Measurements from ENCODE around the gene TRPM2.
A peak's percentile ranks its signal among the peaks of the same experiment; 100 is the strongest.
"Not testable (repeated sequence)": the region's sequence is repeated elsewhere in the genome, so short reads cannot be mapped to it uniquely, and the experiment has no call there.

TRPM2 gene

GRCh38 chr21:44417621-44418107 is 64.2 kb downstream of the TRPM2 start:
- DNase-seq: not testable (repeated sequence)

DNA sequence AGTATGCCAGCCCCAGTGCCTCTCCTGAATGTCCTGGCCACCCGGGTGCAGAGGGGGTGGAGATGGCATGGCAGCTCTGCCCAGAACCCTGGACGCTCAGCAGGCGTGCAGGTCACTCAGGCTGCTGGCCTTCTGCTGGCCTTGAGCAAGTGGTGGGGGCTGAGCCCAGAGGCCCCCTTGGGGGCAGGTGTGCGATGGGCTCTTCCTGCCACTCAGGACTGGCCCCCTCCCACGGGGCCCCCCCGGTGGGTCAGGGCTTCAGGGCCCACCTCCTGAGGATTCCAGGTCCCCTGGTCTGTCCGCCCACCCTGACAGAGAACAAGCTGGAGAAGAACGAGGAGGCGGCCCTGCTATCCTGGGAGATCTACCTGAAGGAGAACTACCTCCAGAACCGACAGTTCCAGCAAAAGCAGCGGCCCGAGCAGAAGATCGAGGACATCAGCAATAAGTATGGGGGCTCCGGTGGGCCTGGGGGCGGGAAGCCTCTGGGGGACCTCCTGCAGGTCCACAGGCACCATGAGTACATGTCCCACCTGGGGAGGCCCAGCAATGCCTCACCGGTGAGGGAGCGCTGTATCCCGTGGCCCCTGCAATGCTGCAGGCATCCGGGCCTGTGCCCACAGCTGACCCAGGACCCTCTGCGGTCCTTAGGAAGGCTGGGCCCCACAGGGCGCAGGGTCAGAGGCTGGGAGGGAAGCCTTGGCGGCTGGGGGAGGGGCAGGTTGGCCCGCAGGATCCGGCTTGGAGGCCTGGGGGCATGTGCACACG is 64.9 kb downstream of the TRPM2 start:
- no peak for DNase-seq

- DNase-seq: no peak
Measured at GRCh38 chr21:44418876-44419230, 65.4 kb downstream of the TRPM2 start.

GRCh38 chr21:44419679-44420078 is 66.3 kb downstream of the TRPM2 start:
- DNase-seq: no peak

GRCh38 chr21:44420416-44421205 is 67.2 kb downstream of the TRPM2 start:
- DNase-seq: no peak

DNA sequence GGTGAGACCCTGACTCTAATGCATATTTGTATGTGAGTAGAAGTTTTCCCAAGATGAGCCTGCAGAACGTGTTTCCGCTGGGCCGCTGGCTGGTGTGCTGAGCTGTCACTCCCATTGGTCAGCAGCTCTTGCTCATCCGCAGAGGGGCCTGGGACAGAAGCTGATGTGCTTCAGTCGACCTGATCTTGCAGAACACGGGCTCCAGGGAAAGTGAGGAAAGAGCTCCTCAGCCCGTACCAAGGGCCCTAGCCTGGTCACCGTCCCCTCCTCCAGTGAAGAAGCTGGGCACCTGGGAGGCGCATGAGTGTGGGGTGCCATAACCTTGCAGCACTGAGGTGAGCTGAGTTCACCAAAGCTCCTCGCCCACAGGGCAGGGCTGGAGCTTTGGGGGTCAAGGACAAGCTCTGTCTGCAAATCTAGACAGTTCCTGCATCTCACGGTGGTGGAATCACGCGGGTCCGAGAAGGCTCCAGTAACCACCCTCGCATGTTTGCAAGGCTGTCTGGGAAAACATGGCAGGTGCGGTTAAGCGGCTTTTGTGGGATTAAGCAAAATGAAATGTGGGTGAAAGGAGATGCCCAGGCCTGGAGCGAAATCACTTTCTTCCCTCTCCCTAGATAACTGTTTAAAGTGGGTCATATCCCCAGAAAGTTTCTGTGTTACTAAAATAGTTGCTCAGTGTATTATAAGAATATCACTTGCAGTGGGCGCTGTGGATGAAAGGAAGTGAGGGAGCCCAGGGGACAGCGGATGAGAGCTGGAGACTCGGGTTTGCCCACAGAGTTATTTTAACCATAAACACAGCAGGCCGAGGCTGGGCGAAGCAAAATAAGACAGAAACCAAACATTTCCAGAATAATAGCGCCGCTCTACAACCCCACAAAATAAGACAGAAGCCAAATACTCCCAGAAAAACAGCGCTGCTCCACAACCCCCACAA is 68.8 kb downstream of the TRPM2 start:
- DNase-seq: no peak

DNA sequence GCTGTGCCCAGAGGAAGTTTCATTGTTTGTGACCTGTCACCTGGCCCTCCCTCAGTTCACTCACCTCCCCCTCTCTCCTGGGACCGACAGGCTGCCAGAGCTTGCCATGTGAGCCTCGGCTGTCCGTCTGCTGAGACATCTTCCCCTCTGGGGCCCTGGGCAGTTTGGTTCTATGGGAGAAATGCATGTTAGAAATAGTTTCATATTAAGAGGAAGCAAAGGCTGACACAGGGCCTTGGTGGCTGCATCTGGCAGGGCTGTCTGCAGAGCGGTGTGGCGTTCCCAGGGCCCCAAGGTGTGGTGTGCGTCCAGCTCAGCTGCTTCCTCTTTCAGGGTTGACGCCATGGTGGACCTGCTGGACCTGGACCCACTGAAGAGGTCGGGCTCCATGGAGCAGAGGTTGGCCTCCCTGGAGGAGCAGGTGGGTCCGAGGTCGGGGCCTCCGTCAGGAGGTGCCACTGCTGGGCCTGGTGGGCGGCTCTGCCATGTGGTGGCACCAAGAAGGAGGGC is 69.9 kb downstream of the TRPM2 start:
- DNase-seq: no peak

DNA sequence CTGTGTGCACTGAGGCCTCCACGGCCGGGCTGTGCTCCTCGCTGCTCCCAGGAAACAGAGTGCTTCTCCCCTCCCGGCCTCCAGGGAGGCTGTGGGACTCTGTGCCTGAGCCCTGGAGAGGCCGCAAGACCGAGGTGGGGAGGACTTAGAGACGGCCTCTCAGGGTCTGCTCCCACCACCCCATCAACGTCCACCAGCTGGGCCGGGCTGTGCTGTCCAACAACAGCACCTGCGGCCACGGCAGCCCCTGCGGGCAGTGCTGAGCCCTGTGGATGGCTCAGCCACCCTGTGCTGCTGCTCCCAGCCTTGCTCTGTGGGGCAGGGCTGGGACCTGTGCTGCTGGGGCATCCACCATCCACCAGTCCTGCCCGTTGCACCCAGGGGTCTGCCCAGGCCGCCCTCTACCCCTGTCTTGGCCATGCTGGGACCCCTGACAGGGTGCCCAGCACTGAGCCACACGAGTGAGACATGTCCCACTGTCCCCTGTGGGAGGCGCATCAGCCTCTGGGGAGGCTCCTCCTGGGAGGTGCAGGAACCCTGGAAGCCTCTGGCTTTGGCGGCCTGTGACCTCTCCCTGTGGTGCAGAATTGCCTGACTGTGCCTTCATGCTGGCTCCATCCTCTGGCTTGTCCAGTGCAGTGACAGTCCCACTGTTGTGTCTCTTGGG is 70.7 kb downstream of the TRPM2 start:
- DNase-seq: no peak

DNA sequence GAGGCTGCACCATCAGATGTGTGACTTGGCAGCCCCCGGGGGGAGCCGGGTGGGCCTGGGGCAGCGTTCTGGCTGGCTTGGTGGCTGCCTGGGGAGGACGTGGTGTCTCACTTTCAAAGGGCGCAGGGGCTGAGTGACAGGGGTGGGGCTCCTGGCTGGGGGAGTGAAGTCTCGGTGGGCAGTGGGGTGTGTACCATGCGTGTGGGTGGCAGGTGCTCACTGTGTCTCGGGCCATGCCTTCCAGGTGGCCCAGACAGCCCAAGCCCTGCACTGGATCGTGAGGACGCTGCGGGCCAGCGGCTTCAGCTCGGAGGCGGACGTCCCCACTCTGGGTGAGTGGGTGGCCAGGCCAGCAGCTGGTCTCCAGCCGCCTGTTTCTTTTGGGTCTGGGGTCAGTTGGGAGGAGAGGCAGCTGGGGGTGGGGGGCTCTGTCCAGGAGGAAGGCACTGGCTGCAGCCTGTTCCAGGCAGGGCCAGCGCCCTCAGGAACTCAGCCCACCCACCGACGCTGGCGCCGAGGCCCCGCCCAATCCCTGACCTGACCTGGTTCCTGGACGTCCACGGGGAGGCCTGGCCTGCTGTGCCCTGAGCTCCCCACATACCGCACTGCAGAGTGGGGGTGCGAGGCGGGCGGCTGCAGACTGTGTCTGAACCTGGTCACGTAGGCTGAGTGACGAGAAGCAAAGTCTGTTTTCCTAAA is 71.3 kb downstream of the TRPM2 start:
- no peak for DNase-seq

- no peak for DNase-seq
Measured at GRCh38 chr21:44425307-44425894, 72.0 kb downstream of the TRPM2 start.

DNA sequence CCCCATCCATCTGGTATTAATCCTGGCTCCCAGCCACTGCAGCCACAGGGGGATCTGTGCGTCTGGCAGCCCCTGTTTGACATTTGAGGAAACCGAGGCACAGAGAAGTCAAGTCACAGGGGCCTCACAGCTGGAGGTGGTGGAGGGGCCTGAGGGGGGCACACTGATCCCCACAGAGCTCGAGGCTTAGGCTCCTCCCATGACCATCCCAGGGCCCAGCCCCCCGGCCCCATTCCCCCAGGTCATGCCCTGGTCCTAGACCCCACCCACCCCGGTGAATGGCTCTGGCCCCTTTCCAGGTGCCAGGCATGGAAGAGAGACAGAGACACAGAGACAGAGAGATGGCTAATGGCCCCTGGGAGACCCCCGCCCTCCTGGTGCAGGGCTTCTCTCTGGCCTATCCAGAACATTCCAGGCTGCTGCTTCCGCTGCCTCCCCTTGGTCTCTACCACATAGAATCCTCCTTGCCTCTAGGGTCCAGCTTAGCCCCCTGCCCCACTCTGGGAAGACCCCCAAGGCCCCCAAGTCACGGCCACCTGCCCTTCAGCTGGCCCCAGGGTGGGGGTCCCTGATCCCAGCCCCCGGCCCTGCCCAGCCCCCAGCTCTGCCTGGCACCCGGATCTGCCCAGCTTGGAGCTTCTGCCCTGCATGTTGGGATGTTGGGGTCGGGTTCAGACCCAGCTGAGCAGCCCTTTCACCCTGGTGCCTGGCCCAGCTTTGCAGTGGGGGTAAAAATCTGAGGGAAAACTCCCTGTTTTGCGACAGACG is 72.7 kb downstream of the TRPM2 start:
- DNase-seq: no peak

DNA sequence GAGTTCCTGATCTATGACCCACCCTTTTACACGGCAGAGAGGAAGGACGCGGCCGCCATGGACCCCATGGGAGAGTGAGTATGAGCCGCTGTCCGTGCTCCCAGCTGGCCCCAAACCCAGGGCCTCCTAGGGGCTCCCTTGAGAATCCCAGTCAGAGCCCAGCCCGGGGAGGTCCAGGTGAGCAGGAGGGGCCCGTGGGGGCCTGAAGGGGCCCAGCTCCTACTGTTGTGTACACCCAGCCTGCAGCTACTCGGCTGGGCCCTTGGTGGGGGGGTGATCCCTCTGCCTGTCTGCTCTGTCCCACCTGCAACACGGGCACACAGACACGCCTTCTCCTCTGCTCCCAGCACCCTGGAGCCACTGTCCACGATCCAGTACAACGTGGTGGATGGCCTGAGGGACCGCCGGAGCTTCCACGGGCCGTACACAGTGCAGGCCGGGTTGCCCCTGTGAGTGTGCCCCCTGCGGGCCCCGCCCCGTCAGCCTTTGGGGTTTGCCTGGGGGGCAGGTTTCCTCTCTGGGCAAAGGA is 73.3 kb downstream of the TRPM2 start:
- no peak for DNase-seq

DNA sequence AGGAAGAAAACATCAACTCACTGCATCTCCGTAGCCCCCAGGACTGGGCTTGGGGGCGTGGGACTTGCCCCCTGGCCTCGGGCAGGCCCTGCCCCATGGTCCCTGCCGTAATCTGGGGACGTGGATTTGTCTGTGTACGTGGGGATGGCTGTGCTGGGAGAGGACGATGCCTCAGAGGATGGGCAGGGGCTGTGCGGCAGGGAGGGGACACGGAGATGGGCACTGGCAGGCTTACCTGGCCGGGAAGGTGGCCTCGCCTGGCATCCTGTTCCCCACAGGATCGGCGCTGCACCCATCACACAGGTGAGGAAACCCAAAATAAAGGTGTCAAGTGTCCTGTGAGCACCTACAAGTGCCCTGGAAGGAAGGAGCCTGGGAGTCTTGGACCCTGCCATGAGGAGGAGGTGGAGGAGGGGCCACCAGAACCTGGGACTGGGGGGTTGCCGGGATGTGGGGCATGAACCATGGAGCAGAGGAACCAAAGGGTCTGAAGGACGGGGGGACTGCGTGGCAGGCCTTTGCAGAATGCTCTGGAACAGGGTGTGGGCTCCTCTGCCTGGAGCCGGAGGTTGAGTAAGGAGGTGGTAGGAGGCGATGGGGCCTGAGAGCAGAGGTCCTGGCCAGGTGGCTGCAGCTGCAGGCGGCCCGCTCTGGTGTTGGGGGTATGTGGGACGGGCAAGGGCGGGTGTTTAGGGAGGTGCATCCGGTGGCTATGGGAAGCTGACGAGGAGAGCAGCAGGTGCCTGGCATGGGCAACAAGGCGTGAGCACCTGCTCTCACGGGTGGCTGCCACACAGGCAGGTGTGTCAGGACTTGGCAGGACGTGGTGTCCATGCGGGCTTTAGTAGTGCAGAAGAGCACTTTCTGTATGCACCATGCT is 74.1 kb downstream of the TRPM2 start:
- DNase-seq: no peak

DNA sequence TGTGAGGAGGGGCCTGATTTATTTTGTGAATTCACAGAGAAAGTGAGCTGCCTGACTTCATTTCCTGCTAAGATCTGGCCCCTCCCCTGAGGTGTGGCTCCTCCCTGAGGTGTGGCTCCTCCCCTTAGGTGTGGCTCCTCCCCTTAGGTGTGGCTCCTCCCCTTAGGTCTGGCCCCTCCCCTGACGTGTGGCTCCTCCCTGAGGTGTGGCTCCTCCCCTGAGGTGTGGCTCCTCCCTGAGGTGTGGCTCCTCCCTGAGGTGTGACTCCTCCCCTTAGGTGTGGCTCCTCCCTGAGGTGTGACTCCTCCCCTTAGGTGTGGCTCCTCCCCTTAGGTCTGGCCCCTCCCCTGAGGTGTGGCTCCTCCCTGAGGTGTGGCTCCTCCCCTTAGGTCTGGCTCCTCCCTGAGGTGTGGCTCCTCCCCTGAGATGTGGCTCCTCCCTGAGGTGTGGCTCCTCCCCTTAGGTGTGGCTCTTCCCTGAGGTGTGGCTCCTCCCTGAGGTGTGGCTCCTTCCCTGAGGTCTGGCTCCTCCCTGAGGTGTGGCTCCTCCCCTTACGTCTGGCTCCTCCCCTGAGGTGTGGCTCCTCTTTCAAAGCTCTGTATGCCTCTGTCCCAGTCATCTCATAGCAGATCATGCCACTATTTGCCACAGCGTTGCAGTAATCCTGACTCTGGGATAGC is 75.0 kb downstream of the TRPM2 start:
- DNase-seq: peak; percentile 37

DNA sequence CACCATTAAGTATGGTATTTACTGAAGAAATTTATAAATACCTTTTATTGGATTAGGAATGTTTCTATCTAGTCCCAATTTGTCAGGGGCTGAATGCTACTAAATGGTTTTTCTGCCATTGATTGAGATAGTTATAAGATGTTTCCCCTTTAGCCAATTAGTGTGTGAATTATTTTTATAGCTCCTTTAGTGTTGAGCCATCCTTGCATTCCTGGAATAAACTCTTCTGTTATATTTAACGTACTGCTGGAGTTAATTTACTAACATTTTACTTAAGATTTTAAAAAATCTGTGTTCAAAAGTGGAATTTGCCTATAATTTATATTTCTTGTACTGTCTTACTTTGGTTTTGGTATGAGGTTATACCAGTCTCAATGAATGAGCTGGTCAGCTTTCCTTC is 76.5 kb downstream of the TRPM2 start:
- DNase-seq: no peak

- no peak for DNase-seq
Measured at GRCh38 chr21:44431300-44431699, 77.9 kb downstream of the TRPM2 start.

DNA sequence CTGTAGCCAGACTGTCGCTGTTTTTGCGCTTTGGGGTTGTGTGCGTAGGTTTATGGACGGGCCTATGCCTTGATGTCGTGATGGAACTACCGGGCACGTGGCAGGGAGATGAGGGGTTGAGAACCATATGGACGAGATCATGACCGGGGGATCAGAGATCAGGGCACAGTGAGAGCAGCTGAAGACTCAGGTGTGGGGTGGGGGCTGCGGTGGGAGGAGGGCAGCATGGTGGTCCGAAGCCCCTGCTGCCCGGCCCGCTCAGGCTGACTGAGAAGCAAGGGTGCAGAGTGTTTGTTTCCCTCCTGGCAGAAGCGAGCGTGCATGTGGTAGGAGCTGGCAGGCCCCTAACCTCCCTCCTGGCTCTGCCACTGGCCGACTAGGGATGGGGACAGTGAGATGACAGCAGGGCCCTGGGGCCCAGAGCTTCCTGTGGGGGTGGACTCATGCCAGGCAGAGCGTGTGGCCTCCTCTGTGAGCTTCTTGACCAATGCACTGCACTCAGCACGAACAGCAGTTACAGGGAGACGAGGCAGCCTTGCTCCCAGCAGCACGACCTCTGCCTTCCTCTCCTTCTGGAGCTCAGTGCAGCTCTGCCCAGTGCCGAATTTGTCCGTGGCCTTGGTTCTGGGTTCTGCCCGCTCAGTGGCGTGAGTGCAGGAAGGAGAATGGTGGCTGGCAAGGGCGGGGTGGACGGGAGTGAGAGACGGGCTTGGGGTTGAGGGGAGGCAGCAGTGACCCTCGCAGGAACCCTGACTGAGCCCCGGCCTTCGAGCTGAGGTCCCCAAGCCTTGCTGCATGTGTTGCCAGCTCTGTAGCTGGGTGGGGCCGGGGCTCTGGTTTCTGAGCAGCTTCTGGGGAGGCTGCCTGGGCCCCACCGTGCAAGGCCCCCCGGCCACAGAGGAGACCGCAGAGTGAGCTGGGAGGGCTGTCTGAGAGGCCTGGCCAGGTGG is 79.7 kb downstream of the TRPM2 start:
- DNase-seq: no peak

Data from inflammatory macrophage treated with lipopolysaccharide for 4 hours (primary cell).